ENCODE measurements around the gene SH3D19.

Gene SH3D19

DNA sequence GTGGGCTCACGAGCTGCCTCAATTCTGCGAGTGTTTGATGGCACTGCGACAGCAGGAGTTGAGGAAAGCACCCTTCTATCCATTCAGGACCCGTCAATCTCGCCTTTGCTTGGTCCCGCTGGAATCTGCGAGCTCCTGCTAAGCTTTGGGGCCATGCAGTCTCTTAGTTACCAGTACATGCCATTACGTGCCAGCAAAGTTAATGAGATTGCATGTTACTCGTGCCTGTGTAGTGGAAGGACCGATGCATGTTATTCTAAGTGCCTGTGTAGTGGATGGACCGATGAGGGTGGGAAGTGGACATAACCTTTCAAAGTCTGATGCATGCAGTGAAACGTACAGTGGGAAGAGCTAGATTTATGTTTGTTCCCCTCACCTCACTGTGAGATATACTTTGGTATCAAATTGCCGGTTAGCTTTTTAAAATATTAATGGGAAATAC, 225.4 kb downstream of the SH3D19 start:
- TF ChIP-seq, protein P1, sequence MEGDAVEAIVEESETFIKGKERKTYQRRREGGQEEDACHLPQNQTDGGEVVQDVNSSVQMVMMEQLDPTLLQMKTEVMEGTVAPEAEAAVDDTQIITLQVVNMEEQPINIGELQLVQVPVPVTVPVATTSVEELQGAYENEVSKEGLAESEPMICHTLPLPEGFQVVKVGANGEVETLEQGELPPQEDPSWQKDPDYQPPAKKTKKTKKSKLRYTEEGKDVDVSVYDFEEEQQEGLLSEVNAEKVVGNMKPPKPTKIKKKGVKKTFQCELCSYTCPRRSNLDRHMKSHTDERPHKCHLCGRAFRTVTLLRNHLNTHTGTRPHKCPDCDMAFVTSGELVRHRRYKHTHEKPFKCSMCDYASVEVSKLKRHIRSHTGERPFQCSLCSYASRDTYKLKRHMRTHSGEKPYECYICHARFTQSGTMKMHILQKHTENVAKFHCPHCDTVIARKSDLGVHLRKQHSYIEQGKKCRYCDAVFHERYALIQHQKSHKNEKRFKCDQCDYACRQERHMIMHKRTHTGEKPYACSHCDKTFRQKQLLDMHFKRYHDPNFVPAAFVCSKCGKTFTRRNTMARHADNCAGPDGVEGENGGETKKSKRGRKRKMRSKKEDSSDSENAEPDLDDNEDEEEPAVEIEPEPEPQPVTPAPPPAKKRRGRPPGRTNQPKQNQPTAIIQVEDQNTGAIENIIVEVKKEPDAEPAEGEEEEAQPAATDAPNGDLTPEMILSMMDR (conservative IDR thresholded peaks at IDR 0.05; ENCODE audit: low read depth, low read length) = no peak
- peak overlapping the region; percentile 38 for H3K4me3 ChIP-seq (IDR thresholded peaks at IDR 0.05; ENCODE audit: insufficient read depth, low read depth, low read length)
- H3K79me2 ChIP-seq (ENCODE audit: insufficient read depth, low read depth) = peaks cover 44% of the 10 kb centered on the region
- H3K27ac ChIP-seq = peak overlapping the region; percentile 91
- H3K4me2 ChIP-seq = peak overlapping the region; percentile 81
- peaks cover 28% of the 10 kb centered on the region for H4K20me1 ChIP-seq (ENCODE audit: insufficient read depth)
- H3K4me1 ChIP-seq (ENCODE audit: low read depth, poor library complexity, severe bottlenecking) = peaks cover 29% of the 10 kb centered on the region
- H3K9ac ChIP-seq = peak overlapping the region; percentile 99
- peak overlapping the region; percentile 50 for H2AFZ ChIP-seq (ENCODE audit: low read depth)
- peaks cover 41% of the 10 kb centered on the region for H3K36me3 ChIP-seq (ENCODE audit: insufficient read depth)
- H3K27me3 ChIP-seq (ENCODE audit: insufficient read depth, low read depth) = no peaks in the 10 kb centered on the region

DNA sequence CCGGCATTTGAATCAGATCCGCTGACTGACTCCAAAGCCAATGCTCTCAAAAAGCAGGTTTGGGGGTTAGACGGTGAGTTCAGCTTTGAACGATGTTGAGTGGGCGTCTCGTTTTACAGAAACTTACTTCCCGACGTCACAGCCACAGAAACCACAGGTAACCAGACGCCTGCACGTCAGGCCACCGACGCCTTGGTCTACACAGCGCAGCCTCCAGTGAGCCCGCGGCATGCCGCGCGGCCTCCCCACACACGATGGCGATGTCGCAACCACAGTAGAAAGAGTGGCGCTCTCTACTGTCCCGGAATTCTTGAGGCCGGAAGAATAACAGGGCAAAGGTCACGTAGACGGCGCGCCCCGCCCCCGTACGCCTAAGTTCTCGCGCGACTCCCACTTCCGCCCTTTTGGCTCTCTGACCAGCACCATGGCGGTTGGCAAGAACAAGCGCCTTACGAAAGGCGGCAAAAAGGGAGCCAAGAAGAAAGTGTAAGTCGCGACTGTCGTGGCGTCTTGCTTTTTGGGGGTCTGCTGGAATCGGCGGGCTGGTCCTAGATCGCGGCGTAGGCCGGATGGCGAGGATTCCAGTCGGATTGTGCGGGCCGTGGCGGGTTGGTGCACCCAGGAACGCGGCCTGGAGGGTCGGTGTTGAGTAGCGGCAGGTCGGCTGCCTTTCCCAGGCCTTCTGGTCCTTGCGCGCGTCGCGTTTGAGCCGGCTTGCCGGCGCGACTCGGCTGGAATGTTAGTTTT, 226.0 kb downstream of the SH3D19 start, which contains the start of gene RPS3A:
TSS of gene RPS3A (plus strand) at position 400 of the 747 bp plus-strand sequence. CDS start at position 425, 25 bp downstream.
- Histone ChIP-seq H3K9ac (peak within 1 kb of the TSS; percentile 99), H3K4me3 (IDR thresholded peaks at IDR 0.05; ENCODE audit: insufficient read depth, low read depth, low read length) (peak within 1 kb of the TSS; percentile 38), H3K4me1 (ENCODE audit: low read depth, poor library complexity, severe bottlenecking) (peaks cover 29% of the 10 kb centered on the region), H3K27ac (peak within 1 kb of the TSS; percentile 91), H3K27me3 (ENCODE audit: insufficient read depth, low read depth) (no peaks in the 10 kb centered on the region), H3K4me2 (peak within 1 kb of the TSS; percentile 81), H2AFZ (ENCODE audit: low read depth) (peak within 1 kb of the TSS; percentile 88), H3K36me3 (ENCODE audit: insufficient read depth) (peaks cover 41% of the 10 kb centered on the region), H4K20me1 (ENCODE audit: insufficient read depth) (peaks cover 28% of the 10 kb centered on the region), H3K79me2 (ENCODE audit: insufficient read depth, low read depth) (peaks cover 44% of the 10 kb centered on the region)
- TF ChIP-seq, protein P1 (conservative IDR thresholded peaks at IDR 0.05; ENCODE audit: low read depth, low read length) = peak; percentile 82

DNA sequence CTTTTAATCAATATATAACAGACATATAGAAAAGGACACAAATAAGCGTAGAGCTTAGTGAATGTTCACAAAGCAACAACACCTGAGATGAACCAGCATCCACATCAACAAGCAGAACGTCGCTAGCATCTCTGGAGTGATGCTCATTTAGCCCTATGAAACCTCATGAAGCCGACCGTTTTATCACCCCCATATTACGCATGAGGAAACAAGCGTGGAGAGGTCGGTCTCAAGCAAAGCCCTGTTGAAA, 226.5 kb downstream of the SH3D19 start:
- peak overlapping the region; percentile 91 for H3K27ac ChIP-seq
- peak overlapping the region; percentile 26 for H3K4me3 ChIP-seq (IDR thresholded peaks at IDR 0.05; ENCODE audit: insufficient read depth, low read depth, low read length)
- peak overlapping the region; percentile 99 for H3K9ac ChIP-seq
- peak overlapping the region; percentile 44; the same call in 1 of the 2 replicates for H3K4me2 ChIP-seq
- no peaks in the 10 kb centered on the region for H3K27me3 ChIP-seq (ENCODE audit: insufficient read depth, low read depth)
- peaks cover 37% of the 10 kb centered on the region for H3K36me3 ChIP-seq (ENCODE audit: insufficient read depth)
- peaks cover 44% of the 10 kb centered on the region for H3K79me2 ChIP-seq (ENCODE audit: insufficient read depth, low read depth)
- peaks cover 29% of the 10 kb centered on the region for H3K4me1 ChIP-seq (ENCODE audit: low read depth, poor library complexity, severe bottlenecking)
- peaks cover 28% of the 10 kb centered on the region for H4K20me1 ChIP-seq (ENCODE audit: insufficient read depth)
- TF ChIP-seq, protein P1 (conservative IDR thresholded peaks at IDR 0.05; ENCODE audit: low read depth, low read length) = no peak
- peak overlapping the region; percentile 88 for H2AFZ ChIP-seq (ENCODE audit: low read depth)

DNA sequence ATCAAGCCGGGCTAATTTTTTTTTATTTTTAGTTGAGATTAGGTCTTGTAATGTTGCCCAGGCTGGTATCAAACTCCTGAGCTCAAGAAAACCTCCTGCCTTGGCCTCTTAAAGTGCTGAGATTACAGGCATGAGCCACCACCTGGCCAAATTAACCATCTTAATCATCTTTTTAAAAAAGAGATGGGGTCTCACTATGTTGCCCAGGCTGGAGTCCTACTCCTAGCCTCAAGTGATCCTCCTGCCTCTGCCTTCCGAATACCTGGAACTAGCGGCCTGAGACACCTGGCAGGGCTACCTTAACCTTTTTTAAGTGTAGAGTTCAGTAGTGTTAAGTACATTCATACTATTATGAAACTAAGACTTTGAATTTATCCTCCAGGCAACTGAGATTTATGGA, 227.6 kb downstream of the SH3D19 start:
- H3K36me3 ChIP-seq (ENCODE audit: insufficient read depth) = peaks cover 27% of the 10 kb centered on the region
- peaks cover 19% of the 10 kb centered on the region for H4K20me1 ChIP-seq (ENCODE audit: insufficient read depth)
- no peak overlapping the region for H3K27ac ChIP-seq
- H3K4me1 ChIP-seq (ENCODE audit: low read depth, poor library complexity, severe bottlenecking) = peaks cover 29% of the 10 kb centered on the region
- H3K27me3 ChIP-seq (ENCODE audit: insufficient read depth, low read depth) = no peaks in the 10 kb centered on the region
- no peak overlapping the region for H3K4me2 ChIP-seq
- H2AFZ ChIP-seq (ENCODE audit: low read depth) = no peak overlapping the region
- TF ChIP-seq, protein P1 (conservative IDR thresholded peaks at IDR 0.05; ENCODE audit: low read depth, low read length) = no peak
- no peak overlapping the region for H3K9ac ChIP-seq
- peaks cover 34% of the 10 kb centered on the region for H3K79me2 ChIP-seq (ENCODE audit: insufficient read depth, low read depth)
- H3K4me3 ChIP-seq (IDR thresholded peaks at IDR 0.05; ENCODE audit: insufficient read depth, low read depth, low read length) = no peak overlapping the region

Measured in KMS-11 (cell line).